ENCODE measurements around the gene TNP1. TPM values are rescaled to one million over a fixed set of nuclear protein-coding genes. Genes with fewer than 3 reads are reported as not detected.

The TNP1 gene, protein sequence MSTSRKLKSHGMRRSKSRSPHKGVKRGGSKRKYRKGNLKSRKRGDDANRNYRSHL
- not detected for total RNA-seq (2013)
- polyA plus RNA-seq = not detected
- not detected in 2 replicates for polyA minus RNA-seq
- total RNA-seq = 0 to 0.30 (median 0) reads per million in 11 experiments

DNA sequence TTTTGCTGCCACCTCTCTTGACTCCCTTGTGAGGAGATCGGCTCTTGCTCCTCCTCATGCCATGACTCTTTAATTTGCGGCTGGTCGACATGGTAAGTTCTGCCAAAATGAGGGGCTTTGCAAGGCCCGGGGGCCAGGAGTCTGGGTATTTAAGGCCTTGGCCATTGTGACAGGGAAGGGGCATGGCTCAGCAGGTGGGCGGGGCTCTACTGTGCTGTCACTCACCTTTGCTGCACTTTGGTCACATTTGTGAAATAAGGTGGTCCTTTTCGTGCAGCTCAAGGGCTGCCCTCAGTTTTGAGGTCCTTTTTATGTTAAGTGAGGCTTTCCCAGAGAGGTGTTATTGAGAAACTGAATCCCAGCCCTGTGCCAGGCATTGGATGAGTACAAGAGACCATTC lies at the start of gene TNP1:
TSS of gene TNP1 (minus strand) at position 121 of the 400 bp plus-strand sequence. CDS start at position 91, 30 bp downstream.
- DNase-seq = no peak
- Mint-ChIP-seq H3K27ac (peak within 1 kb of the TSS in 1 of 7 donors; percentile 32), H3K36me3 (no peaks in the 10 kb centered on the region), H3K27me3 (ENCODE audit: low read depth in 3 of 3) (peaks cover 1 to 13% (median 10%) of the 10 kb centered on the region in 3 donors), H3K4me3 (no peak within 1 kb of the TSS), H3K9me3 (peaks cover 0 to under 1% (median 0%) of the 10 kb centered on the region in 7 donors), H3K4me1 (no peaks in the 10 kb centered on the region)
- no peaks in the 10 kb centered on the region for H3K79me2 ChIP-seq (ENCODE audit: insufficient read depth, low read length)
- H3K27me3 ChIP-seq (ENCODE audit: control insufficient read depth in 2 of 2, insufficient read depth in 2 of 2, low read length in 2 of 2) = no peaks in the 10 kb centered on the region
- no peak within 1 kb of the TSS for H3K4me2 ChIP-seq (replicated peaks; ENCODE audit: extremely low read depth, low read length, poor library complexity, severe bottlenecking)
- H3K9ac ChIP-seq (ENCODE audit: insufficient read depth, low read length, poor library complexity, severe bottlenecking) = no peak within 1 kb of the TSS
- no peak within 1 kb of the TSS for H3K27ac ChIP-seq (ENCODE audit: low read depth in 1 of 2, low read length in 2 of 2)
- intact Hi-C loops (cut with micrococcal nuclease) = no loop called here
- no peaks in the 10 kb centered on the region for H3K4me1 ChIP-seq (ENCODE audit: control insufficient read depth in 1 of 2, insufficient read depth in 2 of 2, low read length in 2 of 2)
- no peaks in the 10 kb centered on the region for H3K9me3 ChIP-seq (replicated peaks in 1 of 2; ENCODE audit: control insufficient read depth in 1 of 2, insufficient read depth in 1 of 2, low read length in 2 of 2)
- 88% methylated on average over 5 of the region's 6 CpGs for WGBS (ENCODE audit: insufficient coverage)
- H2AFZ ChIP-seq (ENCODE audit: insufficient read depth, low read depth, low read length, poor library complexity, severe bottlenecking) = no peak within 1 kb of the TSS
- H3K4me3 ChIP-seq (replicated peaks in 1 of 3; ENCODE audit: low read depth in 2 of 3, low read length in 3 of 3) = no peak within 1 kb of the TSS
- H4K20me1 ChIP-seq (ENCODE audit: insufficient read depth, low read length) = no peaks in the 10 kb centered on the region
- H3K36me3 ChIP-seq (replicated peaks in 1 of 2; ENCODE audit: control insufficient read depth in 1 of 2, insufficient read depth in 2 of 2, low read length in 2 of 2) = no peaks in the 10 kb centered on the region
- TF ChIP-seq, protein P1, sequence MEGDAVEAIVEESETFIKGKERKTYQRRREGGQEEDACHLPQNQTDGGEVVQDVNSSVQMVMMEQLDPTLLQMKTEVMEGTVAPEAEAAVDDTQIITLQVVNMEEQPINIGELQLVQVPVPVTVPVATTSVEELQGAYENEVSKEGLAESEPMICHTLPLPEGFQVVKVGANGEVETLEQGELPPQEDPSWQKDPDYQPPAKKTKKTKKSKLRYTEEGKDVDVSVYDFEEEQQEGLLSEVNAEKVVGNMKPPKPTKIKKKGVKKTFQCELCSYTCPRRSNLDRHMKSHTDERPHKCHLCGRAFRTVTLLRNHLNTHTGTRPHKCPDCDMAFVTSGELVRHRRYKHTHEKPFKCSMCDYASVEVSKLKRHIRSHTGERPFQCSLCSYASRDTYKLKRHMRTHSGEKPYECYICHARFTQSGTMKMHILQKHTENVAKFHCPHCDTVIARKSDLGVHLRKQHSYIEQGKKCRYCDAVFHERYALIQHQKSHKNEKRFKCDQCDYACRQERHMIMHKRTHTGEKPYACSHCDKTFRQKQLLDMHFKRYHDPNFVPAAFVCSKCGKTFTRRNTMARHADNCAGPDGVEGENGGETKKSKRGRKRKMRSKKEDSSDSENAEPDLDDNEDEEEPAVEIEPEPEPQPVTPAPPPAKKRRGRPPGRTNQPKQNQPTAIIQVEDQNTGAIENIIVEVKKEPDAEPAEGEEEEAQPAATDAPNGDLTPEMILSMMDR (IDR thresholded peaks at IDR 0.05) = no peak

DNA sequence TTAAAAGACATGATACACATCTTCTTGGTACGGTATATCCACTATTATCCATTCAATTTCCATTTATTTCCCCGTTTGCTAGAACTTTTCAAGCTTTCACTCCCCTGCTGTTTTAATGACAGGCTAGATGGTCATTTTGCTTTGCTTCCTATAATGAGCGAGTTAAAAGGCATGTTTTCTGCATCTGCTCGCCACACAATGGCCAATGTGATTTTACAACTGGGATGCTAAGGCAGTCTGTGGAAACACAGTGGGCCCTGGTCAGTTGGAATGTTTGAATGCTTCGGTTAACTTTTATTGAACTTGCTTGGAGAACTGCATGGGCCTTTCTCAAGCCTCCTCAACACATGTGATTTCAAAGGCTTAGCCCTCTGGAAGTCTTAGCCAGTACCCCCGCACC lies 48.4 kb upstream of the TNP1 start:
- Histone ChIP-seq H2AFZ (ENCODE audit: insufficient read depth, low read depth, low read length, poor library complexity, severe bottlenecking) (no peak overlapping the region), H3K9me3 (replicated peaks in 1 of 2; ENCODE audit: control insufficient read depth in 1 of 2, insufficient read depth in 1 of 2, low read length in 2 of 2) (peaks cover 0 to 2% of the 10 kb centered on the region in 2 donors), H3K36me3 (replicated peaks in 1 of 2; ENCODE audit: control insufficient read depth in 1 of 2, insufficient read depth in 2 of 2, low read length in 2 of 2) (no peaks in the 10 kb centered on the region), H3K4me1 (ENCODE audit: control insufficient read depth in 1 of 2, insufficient read depth in 2 of 2, low read length in 2 of 2) (no peaks in the 10 kb centered on the region), H4K20me1 (ENCODE audit: insufficient read depth, low read length) (no peaks in the 10 kb centered on the region), H3K27ac (ENCODE audit: low read depth in 1 of 2, low read length in 2 of 2) (no peak overlapping the region), H3K4me3 (replicated peaks in 1 of 3; ENCODE audit: low read depth in 2 of 3, low read length in 3 of 3) (no peak overlapping the region), H3K27me3 (ENCODE audit: control insufficient read depth in 2 of 2, insufficient read depth in 2 of 2, low read length in 2 of 2) (no peaks in the 10 kb centered on the region), H3K79me2 (ENCODE audit: insufficient read depth, low read length) (no peaks in the 10 kb centered on the region), H3K4me2 (replicated peaks; ENCODE audit: extremely low read depth, low read length, poor library complexity, severe bottlenecking) (no peak overlapping the region), H3K9ac (ENCODE audit: insufficient read depth, low read length, poor library complexity, severe bottlenecking) (no peak overlapping the region)
- Mint-ChIP-seq H3K4me3 (no peak overlapping the region), H3K9me3 (peaks cover 0 to 9% (median 2%) of the 10 kb centered on the region in 7 donors), H3K36me3 (no peaks in the 10 kb centered on the region), H3K27ac (no peak overlapping the region), H3K27me3 (ENCODE audit: low read depth in 3 of 3) (peaks cover 2 to 3% (median 3%) of the 10 kb centered on the region in 3 donors), H3K4me1 (no peaks in the 10 kb centered on the region)
- 100% methylated on average over 3 of the region's 6 CpGs for WGBS (ENCODE audit: insufficient coverage)
- intact Hi-C loops (cut with micrococcal nuclease) = no loop called here
- DNase-seq = no peak
- TF ChIP-seq, protein P1 (IDR thresholded peaks at IDR 0.05) = no peak

Measured in CD14-positive monocyte (primary cell).